Measurements from ENCODE around the gene STIP1. TPM values are rescaled to one million over a fixed set of nuclear protein-coding genes. Genes with fewer than 3 reads are reported as not detected.

Gene STIP1
- total RNA-seq, 1 experiment from 2014 or later, result 338 TPM

GRCh38 chr11:64216879-64217278 is 30.9 kb downstream of the STIP1 start:
- Histone ChIP-seq H3K4ac (ENCODE audit: low read depth, low read length) (no peak overlapping the region), H3K9me3 (ENCODE audit: control insufficient read depth, low read depth, low read length) (no peaks in the 10 kb centered on the region), H4K91ac (ENCODE audit: insufficient read length, low read depth, low read length) (no peak overlapping the region), H4K20me1 (ENCODE audit: control insufficient read depth, insufficient read depth, insufficient read length) (no peaks in the 10 kb centered on the region), H3T11ph (ENCODE audit: low read length) (no peak overlapping the region), H3K56ac (ENCODE audit: insufficient read length, low read depth, low read length) (no peak overlapping the region), H2AFZ (ENCODE audit: low read length) (no peak overlapping the region), H3K79me2 (ENCODE audit: insufficient read depth, low read length) (no peaks in the 10 kb centered on the region), H3K4me2 (ENCODE audit: insufficient read depth, insufficient read length, low read length) (no peak overlapping the region), H3K9ac (ENCODE audit: extremely low read depth, insufficient read length, low read length) (no peak overlapping the region), H4K5ac (ENCODE audit: insufficient read length, low read depth, low read length) (no peak overlapping the region), H2BK120ac (ENCODE audit: low read depth, low read length, poor library complexity, severe bottlenecking) (no peak overlapping the region), H2BK12ac (ENCODE audit: insufficient read length, low read depth, low read length) (no peak overlapping the region), H2BK5ac (ENCODE audit: insufficient read length, low read length) (no peak overlapping the region), H3K14ac (ENCODE audit: insufficient read depth, low read length) (no peak overlapping the region), H2AK5ac (ENCODE audit: insufficient read length, low read length) (no peak overlapping the region), H3K4me1 (ENCODE audit: insufficient read depth, low read length) (no peaks in the 10 kb centered on the region), H3K23me2 (ENCODE audit: insufficient read length, low read depth, low read length, poor library complexity, severe bottlenecking) (no peaks in the 10 kb centered on the region), H4K8ac (replicated peaks; ENCODE audit: insufficient read length, low read depth, low read length) (no peak overlapping the region), H3K27ac (ENCODE audit: insufficient read length, low read depth, low read length) (no peak overlapping the region), H3K79me1 (ENCODE audit: insufficient read depth, low read depth, low read length, poor library complexity, severe bottlenecking) (no peaks in the 10 kb centered on the region), H2BK15ac (ENCODE audit: low read depth, low read length) (no peak overlapping the region), H2BK20ac (ENCODE audit: low read depth, low read length, poor library complexity, severe bottlenecking) (no peak overlapping the region), H3K27me3 (ENCODE audit: insufficient read depth, low read length) (no peaks in the 10 kb centered on the region), H3K23ac (ENCODE audit: insufficient read length, low read depth, low read length) (no peak overlapping the region), H3K18ac (ENCODE audit: insufficient read length, low read depth, low read length) (no peak overlapping the region)
- DNase-seq, result no peak
- Mint-ChIP-seq H3K9me3 (no peaks in the 10 kb centered on the region), H3K27ac (peak overlapping the region in 1 of 3 experiments; percentile 28; a peak in 1 of 7 replicates), H3K4me1 (peaks cover 3 to 4% of the 10 kb centered on the region in 2 experiments; a peak in 2 of 4 replicates), H3K36me3 (ENCODE audit: insufficient read depth in 1 of 3, low read depth in 3 of 3) (peaks cover 3 to 54% (median 25%) of the 10 kb centered on the region in 3 experiments), H3K27me3 (ENCODE audit: low read depth) (no peaks in the 10 kb centered on the region; the same call in 1 of the 2 replicates), H3K4me3 (no peak overlapping the region)
- no CpG with 5 or more reads among the region's 6 CpGs for WGBS (ENCODE audit: extremely low coverage, insufficient read length, low lambda C conversion rate)
- peak; percentile 34; the same call in 1 of the 3 replicates for TF ChIP-seq CTCF (conservative IDR thresholded peaks at IDR 0.05)

Measured in H9 (cell line).